Measurements from ENCODE around the gene ARHGEF11.

ARHGEF11 gene

DNA sequence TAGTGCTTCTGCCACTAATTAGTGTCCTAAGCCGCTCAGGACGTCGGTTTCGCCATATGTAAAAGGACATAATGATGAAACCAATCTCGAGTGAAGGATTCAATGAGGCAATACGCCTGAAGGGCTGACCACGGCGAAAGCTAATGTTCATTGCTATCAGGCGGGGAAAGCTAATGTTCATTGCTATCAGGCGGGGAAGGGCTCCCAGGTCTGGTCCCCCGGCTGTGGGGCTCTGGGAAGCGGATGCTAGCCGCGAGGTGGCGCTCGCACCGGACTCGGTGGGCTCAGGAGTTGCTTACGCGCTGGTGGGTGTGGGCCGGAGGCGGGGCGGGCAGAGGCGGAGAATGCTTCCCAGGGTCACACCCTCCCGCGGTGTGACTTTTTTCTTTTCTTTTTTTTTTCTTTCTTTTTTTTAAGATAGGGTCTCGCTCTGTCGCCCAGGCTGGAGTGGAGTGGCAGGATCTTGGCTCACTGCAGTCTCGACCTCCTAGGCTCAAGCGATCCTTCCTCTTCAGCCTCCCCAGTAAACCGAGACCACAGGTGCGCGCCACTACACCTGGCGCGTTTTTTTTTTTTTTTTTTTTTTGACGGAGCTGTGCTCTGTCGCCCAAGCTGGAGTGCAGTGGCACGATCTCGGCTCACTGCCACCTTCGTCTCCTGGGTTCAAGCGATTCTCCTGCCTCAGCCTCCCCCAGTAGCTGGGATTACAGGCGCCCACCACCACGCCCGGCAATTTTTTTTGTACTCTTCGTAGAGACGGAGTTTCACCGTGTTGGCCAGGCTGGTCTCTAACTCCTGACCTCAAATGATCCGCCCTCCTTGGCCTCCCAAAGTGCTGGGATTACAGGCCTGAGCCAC is 153.1 kb downstream of the ARHGEF11 start:
- DNase-seq = peak; percentile 93

DNA sequence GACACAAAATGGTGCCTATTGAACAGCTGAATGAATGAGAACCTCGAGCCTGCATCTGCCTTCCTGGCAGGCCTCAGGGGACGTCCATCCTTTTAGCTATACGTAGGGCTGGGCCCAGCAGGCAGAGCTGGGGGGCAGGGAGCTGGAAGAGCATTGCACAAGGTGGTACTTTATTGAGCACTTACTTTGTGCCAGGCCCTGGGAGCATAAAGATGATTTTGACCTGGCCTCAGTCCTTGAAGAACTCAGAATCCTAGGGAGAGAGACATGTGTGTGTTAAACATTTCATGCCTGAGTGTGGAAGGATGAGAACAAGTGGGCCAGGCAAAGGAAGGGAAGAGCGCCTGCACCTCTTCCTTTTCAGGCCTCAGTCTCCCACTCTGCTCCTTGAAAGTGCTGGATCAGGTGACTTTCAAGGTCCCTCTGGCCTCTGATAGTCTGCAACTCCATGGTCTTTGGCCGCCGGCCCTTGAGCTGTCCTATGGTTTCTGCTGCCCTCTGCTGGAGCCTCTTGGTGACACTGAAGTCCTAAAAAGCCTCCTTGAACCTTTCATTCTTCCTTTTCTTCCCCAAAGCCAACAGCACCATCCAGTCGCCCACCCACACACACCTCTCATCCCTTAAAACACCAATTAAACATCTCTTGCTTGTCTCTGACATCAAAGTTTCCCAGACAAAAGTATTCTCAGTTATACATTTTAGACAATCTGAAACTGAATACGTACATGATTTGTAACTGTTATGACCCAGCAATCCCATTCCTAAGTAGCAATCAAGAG is 155.6 kb downstream of the ARHGEF11 start:
- DNase-seq = peak; percentile 72

DNA sequence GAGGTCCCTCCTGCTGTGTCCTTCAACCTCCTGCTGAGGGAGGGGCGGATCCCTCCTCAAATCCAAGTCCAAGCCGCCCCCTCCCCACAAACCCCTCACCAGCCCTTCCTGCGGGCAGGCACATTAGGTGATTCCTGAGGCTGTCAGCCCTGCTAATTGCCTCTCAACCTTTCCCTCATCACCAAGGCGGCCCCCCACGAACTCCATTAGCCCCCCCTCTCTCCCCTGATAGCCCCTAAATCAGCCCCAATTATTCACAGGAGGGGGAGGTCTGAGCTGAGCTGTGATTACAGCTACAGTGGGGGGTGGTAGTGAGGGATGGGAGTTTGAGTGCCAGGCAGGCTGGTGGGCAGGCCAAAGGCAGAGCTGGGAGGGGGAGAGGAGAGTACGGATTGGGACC is 157.8 kb downstream of the ARHGEF11 start:
- DNase-seq = no peak

DNA sequence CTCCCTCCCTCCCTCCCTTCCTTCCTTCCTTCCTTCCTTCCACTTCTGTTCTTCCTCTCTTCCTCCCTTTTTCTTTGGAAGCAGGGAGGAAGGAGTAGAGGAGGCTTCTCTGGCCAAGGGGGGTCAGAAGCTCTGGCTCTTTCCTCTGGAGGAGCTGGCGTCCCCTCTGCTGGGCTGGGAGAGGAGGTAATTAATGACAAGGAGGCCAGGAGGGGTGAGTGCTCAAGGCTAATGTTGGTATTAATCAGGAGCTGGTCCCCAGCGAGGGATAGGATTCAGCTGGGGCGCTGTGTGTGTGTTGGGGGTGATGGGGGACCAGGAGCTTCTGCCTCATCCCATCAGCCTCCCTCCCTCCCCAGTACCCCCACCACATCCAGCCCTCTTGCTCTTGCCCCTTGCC is 158.2 kb downstream of the ARHGEF11 start:
- DNase-seq = no peak

DNA sequence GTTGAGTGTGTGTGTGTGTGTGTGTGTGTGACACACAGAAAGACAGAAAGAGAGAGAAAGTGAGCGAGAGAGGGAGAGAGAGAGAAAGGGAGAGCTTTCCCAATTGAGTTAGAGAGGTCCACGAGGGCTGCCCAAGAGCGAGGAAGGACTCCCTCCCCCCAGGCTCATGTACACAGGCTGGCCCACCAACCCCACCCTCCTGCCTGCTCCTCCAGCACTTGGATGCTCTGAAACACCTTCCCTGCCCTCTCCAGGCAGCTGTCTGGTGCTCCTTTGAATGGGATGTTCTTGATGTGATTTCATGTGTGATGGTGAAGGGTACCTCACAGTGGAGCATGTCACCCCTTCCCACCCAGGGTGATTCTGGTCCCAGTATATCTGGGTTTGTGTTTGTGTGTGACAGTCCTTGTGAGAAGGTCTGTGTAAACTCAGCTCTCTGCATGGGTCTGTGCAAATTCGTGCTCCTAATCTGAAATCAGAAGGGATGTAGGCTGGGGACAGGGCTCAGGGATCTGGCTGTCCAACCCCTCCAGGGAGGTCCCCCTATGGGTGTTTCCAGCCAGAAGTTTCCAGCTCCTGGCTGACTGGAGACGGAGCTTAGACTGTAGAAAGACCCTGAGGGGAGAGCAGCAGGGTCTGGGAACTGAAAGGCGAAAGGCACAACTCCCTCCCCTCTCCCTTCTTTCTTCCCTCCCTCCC is 158.8 kb downstream of the ARHGEF11 start:
- DNase-seq = no peak

DNA sequence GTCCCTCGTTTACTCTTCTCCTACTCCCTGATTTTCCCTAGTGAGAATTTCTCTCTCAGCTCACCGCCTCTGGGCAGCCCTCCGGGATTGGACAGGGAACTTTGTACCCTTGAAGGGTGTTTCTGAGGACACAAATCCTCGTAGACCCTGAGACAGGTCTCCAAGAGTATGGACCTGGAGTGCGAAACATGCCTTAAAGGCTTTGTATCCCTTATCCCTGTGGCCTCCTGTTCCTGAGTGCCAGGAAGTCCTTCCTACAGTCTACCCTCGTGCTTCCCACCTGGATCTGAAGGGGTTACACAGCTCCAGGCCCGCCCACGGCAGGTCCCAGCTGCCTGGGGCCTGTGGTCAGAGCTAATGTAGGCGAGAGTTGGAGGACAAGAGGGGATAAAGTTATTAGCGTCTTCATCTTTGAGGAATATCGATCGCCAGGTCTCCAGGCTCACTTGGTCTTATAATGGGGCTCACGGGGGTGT is 159.6 kb downstream of the ARHGEF11 start:
- DNase-seq = no peak

DNA sequence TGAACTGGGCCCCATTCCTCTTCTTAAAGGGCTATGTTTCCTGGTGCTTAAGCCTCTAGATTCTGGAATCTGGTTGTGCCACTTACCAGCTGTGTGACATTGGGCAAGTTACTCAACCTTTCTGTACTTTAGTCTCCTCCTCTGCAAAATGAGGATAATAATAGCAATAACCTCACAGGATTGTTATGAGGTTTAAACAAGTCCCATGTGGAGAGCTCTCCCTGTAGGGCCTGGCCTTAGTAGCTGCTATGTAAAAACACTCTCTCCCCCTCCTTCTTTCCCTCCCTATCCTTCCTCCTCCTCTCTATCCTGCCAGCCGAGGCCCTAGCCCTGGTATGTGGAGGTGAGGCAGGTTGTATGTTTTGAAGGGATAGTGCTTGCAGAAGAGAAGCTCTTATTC is 160.2 kb downstream of the ARHGEF11 start:
- DNase-seq = no peak

All from activated CD4-positive, alpha-beta T cell treated with anti-CD3 and anti-CD28 coated beads for 48 hours (primary cell).